ENCODE results near the gene WDR82. TPM values are rescaled to one million over a fixed set of nuclear protein-coding genes. Genes with fewer than 3 reads are reported as not detected.

Gene WDR82
- total RNA-seq, 1 experiment from 2014 or later, result 42.0 TPM

- Histone ChIP-seq H3K27ac (ENCODE audit: low read length) (peak within 1 kb of the TSS; percentile 99), H4K20me1 (ENCODE audit: insufficient read depth, low read depth, low read length) (peaks cover 42% of the 10 kb centered on the region), H3K9me2 (replicated peaks; ENCODE audit: insufficient read depth, low read length) (no peaks in the 10 kb centered on the region), H3K9ac (ENCODE audit: low read length) (peak within 1 kb of the TSS; percentile 92), H3K4me2 (ENCODE audit: low read depth, low read length, poor library complexity, severe bottlenecking) (peak within 1 kb of the TSS; percentile 97), H3K4me1 (ENCODE audit: low read length) (peaks cover 73% of the 10 kb centered on the region), H3K27me3 (ENCODE audit: low read length) (no peaks in the 10 kb centered on the region), H3K79me2 (ENCODE audit: low read length) (peaks cover 47% of the 10 kb centered on the region), H3K9me3 (ENCODE audit: low read length) (no peaks in the 10 kb centered on the region), H3K4me3 (ENCODE audit: low read length) (peak within 1 kb of the TSS; percentile 91), H2AFZ (ENCODE audit: low read length) (no peak within 1 kb of the TSS), H3K36me3 (ENCODE audit: insufficient read depth, low read length) (peaks cover 32% of the 10 kb centered on the region)
- DNase-seq, result peak; percentile 98
Measured at GRCh38 chr3:52225452-52226228, 52.8 kb downstream of the WDR82 start, which contains the start of gene TLR9. Gene TLR9 (minus strand): TSS chr3:52225645. CDS start chr3:52225529, 116 bp downstream.

- H3K79me2 ChIP-seq (ENCODE audit: low read length), result peaks cover 61% of the 10 kb centered on the region
- H3K27ac ChIP-seq (ENCODE audit: low read length), result peak overlapping the region; percentile 99
Measured at GRCh38 chr3:52223449-52224408, 54.7 kb downstream of the WDR82 start.

GRCh38 chr3:52222319-52223221, 55.9 kb downstream of the WDR82 start:
- peak overlapping the region; percentile 97 for H3K4me2 ChIP-seq (ENCODE audit: low read depth, low read length, poor library complexity, severe bottlenecking)
- no peak overlapping the region for H3K9ac ChIP-seq (ENCODE audit: low read length)
- H3K27me3 ChIP-seq (ENCODE audit: low read length), result no peaks in the 10 kb centered on the region
- H3K9me3 ChIP-seq (ENCODE audit: low read length), result no peaks in the 10 kb centered on the region
- no peak for DNase-seq
- H3K4me1 ChIP-seq (ENCODE audit: low read length), result peaks cover 77% of the 10 kb centered on the region
- no peak overlapping the region for H2AFZ ChIP-seq (ENCODE audit: low read length)
- no peaks in the 10 kb centered on the region for H3K9me2 ChIP-seq (replicated peaks; ENCODE audit: insufficient read depth, low read length)
- H3K27ac ChIP-seq (ENCODE audit: low read length), result no peak overlapping the region
- H3K4me3 ChIP-seq (ENCODE audit: low read length), result no peak overlapping the region; the same call in 1 of the 2 replicates
- H4K20me1 ChIP-seq (ENCODE audit: insufficient read depth, low read depth, low read length), result peaks cover 67% of the 10 kb centered on the region
- H3K36me3 ChIP-seq (ENCODE audit: insufficient read depth, low read length), result peaks cover 50% of the 10 kb centered on the region
- H3K79me2 ChIP-seq (ENCODE audit: low read length), result peaks cover 61% of the 10 kb centered on the region

More at GRCh38 chr3:52223449-52224408, 54.7 kb downstream of the WDR82 start:
- H3K4me2 ChIP-seq (ENCODE audit: low read depth, low read length, poor library complexity, severe bottlenecking), result peak overlapping the region; percentile 97
- no peak for DNase-seq
- peaks cover 56% of the 10 kb centered on the region for H4K20me1 ChIP-seq (ENCODE audit: insufficient read depth, low read depth, low read length)
- H3K9me3 ChIP-seq (ENCODE audit: low read length), result no peaks in the 10 kb centered on the region
- H3K9ac ChIP-seq (ENCODE audit: low read length), result peak overlapping the region; percentile 92
- peak overlapping the region; percentile 91 for H3K4me3 ChIP-seq (ENCODE audit: low read length)
- H3K27me3 ChIP-seq (ENCODE audit: low read length), result no peaks in the 10 kb centered on the region
- H3K9me2 ChIP-seq (replicated peaks; ENCODE audit: insufficient read depth, low read length), result no peaks in the 10 kb centered on the region
- no peak overlapping the region for H2AFZ ChIP-seq (ENCODE audit: low read length)
- peaks cover 84% of the 10 kb centered on the region for H3K4me1 ChIP-seq (ENCODE audit: low read length)
- peaks cover 43% of the 10 kb centered on the region for H3K36me3 ChIP-seq (ENCODE audit: insufficient read depth, low read length)

GRCh38 chr3:52221563-52222318, 56.7 kb downstream of the WDR82 start:
- Histone ChIP-seq H2AFZ (ENCODE audit: low read length) (no peak overlapping the region), H3K9ac (ENCODE audit: low read length) (no peak overlapping the region), H3K27me3 (ENCODE audit: low read length) (no peaks in the 10 kb centered on the region), H3K9me2 (replicated peaks; ENCODE audit: insufficient read depth, low read length) (no peaks in the 10 kb centered on the region), H3K79me2 (ENCODE audit: low read length) (peaks cover 61% of the 10 kb centered on the region), H3K36me3 (ENCODE audit: insufficient read depth, low read length) (peaks cover 50% of the 10 kb centered on the region), H3K4me1 (ENCODE audit: low read length) (peaks cover 69% of the 10 kb centered on the region), H3K4me2 (ENCODE audit: low read depth, low read length, poor library complexity, severe bottlenecking) (peak overlapping the region; percentile 10), H3K27ac (ENCODE audit: low read length) (no peak overlapping the region), H4K20me1 (ENCODE audit: insufficient read depth, low read depth, low read length) (peaks cover 71% of the 10 kb centered on the region), H3K9me3 (ENCODE audit: low read length) (no peaks in the 10 kb centered on the region), H3K4me3 (ENCODE audit: low read length) (no peak overlapping the region; the same call in 1 of the 2 replicates)
- no peak for DNase-seq

- H3K27ac ChIP-seq (ENCODE audit: low read length), result peak overlapping the region; percentile 75
Measured at GRCh38 chr3:52221141-52221562, 57.3 kb downstream of the WDR82 start.

GRCh38 chr3:52220380-52221026, 57.9 kb downstream of the WDR82 start:
- H3K9ac ChIP-seq (ENCODE audit: low read length), result peak overlapping the region; percentile 23
- H2AFZ ChIP-seq (ENCODE audit: low read length), result no peak overlapping the region
- DNase-seq, result peak; percentile 95
- no peaks in the 10 kb centered on the region for H3K9me2 ChIP-seq (replicated peaks; ENCODE audit: insufficient read depth, low read length)
- H3K4me1 ChIP-seq (ENCODE audit: low read length), result peaks cover 58% of the 10 kb centered on the region
- peaks cover 71% of the 10 kb centered on the region for H4K20me1 ChIP-seq (ENCODE audit: insufficient read depth, low read depth, low read length)
- H3K36me3 ChIP-seq (ENCODE audit: insufficient read depth, low read length), result peaks cover 50% of the 10 kb centered on the region
- peak overlapping the region; percentile 41 for H3K4me2 ChIP-seq (ENCODE audit: low read depth, low read length, poor library complexity, severe bottlenecking)
- no peak overlapping the region; the same call in 1 of the 2 replicates for H3K4me3 ChIP-seq (ENCODE audit: low read length)
- peak overlapping the region; percentile 75 for H3K27ac ChIP-seq (ENCODE audit: low read length)
- H3K9me3 ChIP-seq (ENCODE audit: low read length), result no peaks in the 10 kb centered on the region
- peaks cover 61% of the 10 kb centered on the region for H3K79me2 ChIP-seq (ENCODE audit: low read length)
- no peaks in the 10 kb centered on the region for H3K27me3 ChIP-seq (ENCODE audit: low read length)

More at GRCh38 chr3:52221141-52221562, 57.3 kb downstream of the WDR82 start:
- H3K4me3 ChIP-seq (ENCODE audit: low read length), result no peak overlapping the region; the same call in 1 of the 2 replicates
- no peak for DNase-seq
- H3K4me2 ChIP-seq (ENCODE audit: low read depth, low read length, poor library complexity, severe bottlenecking), result peak overlapping the region; percentile 41
- no peaks in the 10 kb centered on the region for H3K9me3 ChIP-seq (ENCODE audit: low read length)
- peak overlapping the region; percentile 23; the same call in 1 of the 2 replicates for H3K9ac ChIP-seq (ENCODE audit: low read length)
- no peaks in the 10 kb centered on the region for H3K27me3 ChIP-seq (ENCODE audit: low read length)
- H2AFZ ChIP-seq (ENCODE audit: low read length), result no peak overlapping the region
- H3K4me1 ChIP-seq (ENCODE audit: low read length), result peaks cover 63% of the 10 kb centered on the region
- H3K79me2 ChIP-seq (ENCODE audit: low read length), result peaks cover 61% of the 10 kb centered on the region
- no peaks in the 10 kb centered on the region for H3K9me2 ChIP-seq (replicated peaks; ENCODE audit: insufficient read depth, low read length)
- H4K20me1 ChIP-seq (ENCODE audit: insufficient read depth, low read depth, low read length), result peaks cover 71% of the 10 kb centered on the region
- peaks cover 50% of the 10 kb centered on the region for H3K36me3 ChIP-seq (ENCODE audit: insufficient read depth, low read length)
